OCI-LY7 (cell line): ENCODE data around the gene ADAMTS6. TPM values are rescaled to one million over a fixed set of nuclear protein-coding genes. Genes with fewer than 3 reads are reported as not detected.
"Not testable (repeated sequence)": the region's sequence is repeated elsewhere in the genome, so short reads cannot be mapped to it uniquely, and the experiment has no call there.

Experiments used
- BruUV-seq: library from RNA; stranded (reverse); fragments of 400-500 nt; replicated peaks from 2 replicates; lab custom pipeline; 2021; lab: Mats Ljungman, UMichigan
- CTCF ChIA-PET: fragments of 300-600 bp; sonication (Branson Sonifier 250); formaldehyde crosslinking; loops from one replicate; lab custom pipeline; 2022; ENCODE audit warnings: antibody characterized with exemption; ENCODE audit not compliant: unreplicated experiment; lab: Charles Lee
- POLR2A ChIA-PET: fragments of 300-600 bp; sonication (Branson Sonifier 250); formaldehyde crosslinking; loops from one replicate; lab custom pipeline; 2022; ENCODE audit warnings: antibody characterized with exemption; lab: Charles Lee
- DNase-seq: peaks from one replicate; pipeline ENCODE4 v3.0.0-alpha.2; 2015; ENCODE audit warnings: low spot score
- H2AFZ ChIP-seq: fragments of 200-600 bp; sonication (generic), shearing (Covaris generic); 2 replicates; pipeline ENCODE4 v1.6.1; 2014; ENCODE audit warnings: mild to moderate bottlenecking, antibody characterized with exemption, low read length, moderate library complexity
- H3K27ac ChIP-seq: fragments of 200-600 bp; sonication (generic); 2 replicates; pipeline ENCODE4 v1.5.1; 2014; ENCODE audit warnings: mixed run types, low read depth, mild to moderate bottlenecking, moderate library complexity, low read length, inconsistent platforms; ENCODE audit not compliant: poor library complexity, severe bottlenecking
- H3K36me3 ChIP-seq: fragments of 200-600 bp; sonication (generic); 2 replicates; pipeline ENCODE4 v1.6.1; 2014; ENCODE audit warnings: mild to moderate bottlenecking, antibody characterized with exemption, low read length, moderate library complexity, mixed read lengths; ENCODE audit not compliant: insufficient read depth
- H3K4me1 ChIP-seq: fragments of 200-600 bp; sonication (generic); 2 replicates; pipeline ENCODE4 v1.5.1; 2014; ENCODE audit warnings: mild to moderate bottlenecking, low read length; ENCODE audit not compliant: insufficient read depth, poor library complexity, severe bottlenecking
- H3K4me2 ChIP-seq: fragments of 200-600 bp; sonication (generic); 2 replicates; pipeline ENCODE4 v1.6.1; 2014; ENCODE audit warnings: mild to moderate bottlenecking, low read length
- H3K4me3 ChIP-seq: fragments of 200-600 bp; sonication (generic); 2 replicates; pipeline ENCODE4 v1.5.1; 2014; ENCODE audit warnings: mild to moderate bottlenecking, low read depth, low read length; ENCODE audit not compliant: poor library complexity, severe bottlenecking
- H3K79me2 ChIP-seq: fragments of 200-600 bp; sonication (generic); 2 replicates; pipeline ENCODE4 v1.6.1; 2016; ENCODE audit warnings: low read depth, mild to moderate bottlenecking, low read length, moderate library complexity, mixed read lengths; ENCODE audit not compliant: insufficient read depth
- H3K9me2 ChIP-seq: fragments of 200-600 bp; sonication (generic); 2 replicates; pipeline ENCODE4 v1.6.1; 2016; ENCODE audit warnings: mild to moderate bottlenecking, low read length, mixed read lengths; ENCODE audit not compliant: insufficient read depth
- H3K9me3 ChIP-seq: fragments of 200-600 bp; sonication (generic); 2 replicates; pipeline ENCODE4 v1.6.1; 2014; ENCODE audit warnings: mild to moderate bottlenecking, mixed run types, low read length, mixed read lengths
- H4K20me1 ChIP-seq: fragments of 200-600 bp; sonication (generic); 2 replicates; pipeline ENCODE4 v1.6.1; 2014; ENCODE audit warnings: mild to moderate bottlenecking, antibody characterized with exemption, low read length, moderate library complexity, mixed read lengths; ENCODE audit not compliant: insufficient read depth
- EZH2phosphoT487 ChIP-seq: fragments of 200-600 bp; sonication (generic); IDR thresholded peaks from 2 replicates; pipeline ENCODE4 v1.6.1; 2018; ENCODE audit warnings: low read depth, borderline replicate concordance, mild to moderate bottlenecking, mixed run types, antibody characterized with exemption, low read length, moderate library complexity, mixed read lengths
- intact Hi-C: fragments of 100-400 bp; cut with micrococcal nuclease; formaldehyde crosslinking; loops from one replicate; pipeline ENCODE4 v1.10.0; 2022; ENCODE audit not compliant: unreplicated experiment
- total RNA-seq, 2 experiments: library from RNA; depleted of rRNA in 1 of 2; stranded (reverse); fragments of >200 nt in 1 of 2; shearing (Covaris generic) in 1 of 2; gene quantifications; 2 replicates each; pipeline ENCODE4 v1.2.3, GENCODE V29; 2014 to 2022
- TF ChIP-seq, protein P1 (sequence below): fragments of 200-600 bp; sonication (generic); conservative IDR thresholded peaks from 2 replicates; pipeline ENCODE4 v1.5.1; 2014; ENCODE audit warnings: mild to moderate bottlenecking, antibody characterized with exemption, low read length, moderate library complexity, mixed read lengths

The ADAMTS6 gene
- total RNA-seq, 2 experiments from 2014 or later = 13.9 to 18.1 TPM

DNA sequence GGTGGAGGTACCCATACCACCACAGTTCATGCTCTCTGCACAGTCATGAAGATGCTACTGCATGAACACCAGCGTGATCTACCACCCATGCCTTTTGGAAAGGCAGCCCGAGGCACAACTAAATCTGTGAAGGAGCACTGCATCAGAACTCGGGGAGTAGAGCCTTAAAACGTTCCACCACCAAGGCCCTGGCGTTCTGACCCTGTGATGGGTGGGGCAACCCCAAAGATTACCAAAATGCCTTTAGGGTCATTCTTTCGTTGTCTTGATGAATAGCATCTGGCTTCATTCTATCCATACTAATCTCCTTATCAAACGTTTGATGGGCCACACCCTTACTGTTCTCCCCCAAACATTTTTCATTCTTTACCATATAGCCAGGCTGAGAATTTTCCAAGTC is 97.9 kb downstream of the ADAMTS6 start:
- Histone ChIP-seq H3K9me2 (no peaks in the 10 kb centered on the region), H3K27ac (no peak overlapping the region), H2AFZ (no peak overlapping the region), H4K20me1 (no peaks in the 10 kb centered on the region), H3K79me2 (no peaks in the 10 kb centered on the region), H3K4me1 (peaks cover 3% of the 10 kb centered on the region), H3K4me3 (no peak overlapping the region), H3K9me3 (no peaks in the 10 kb centered on the region), H3K36me3 (no peaks in the 10 kb centered on the region), H3K4me2 (no peak overlapping the region)
- BruUV-seq = no TSS peak
- ChIA-PET CTCF (no interaction called here), POLR2A (interaction anchor here (1.2 kb wide), 1 partner anchor 37 kb away, joined by 4 read pairs; no protein-coding TSS in a partner anchor)
- DNase-seq = no peak
- TF ChIP-seq, protein P1, sequence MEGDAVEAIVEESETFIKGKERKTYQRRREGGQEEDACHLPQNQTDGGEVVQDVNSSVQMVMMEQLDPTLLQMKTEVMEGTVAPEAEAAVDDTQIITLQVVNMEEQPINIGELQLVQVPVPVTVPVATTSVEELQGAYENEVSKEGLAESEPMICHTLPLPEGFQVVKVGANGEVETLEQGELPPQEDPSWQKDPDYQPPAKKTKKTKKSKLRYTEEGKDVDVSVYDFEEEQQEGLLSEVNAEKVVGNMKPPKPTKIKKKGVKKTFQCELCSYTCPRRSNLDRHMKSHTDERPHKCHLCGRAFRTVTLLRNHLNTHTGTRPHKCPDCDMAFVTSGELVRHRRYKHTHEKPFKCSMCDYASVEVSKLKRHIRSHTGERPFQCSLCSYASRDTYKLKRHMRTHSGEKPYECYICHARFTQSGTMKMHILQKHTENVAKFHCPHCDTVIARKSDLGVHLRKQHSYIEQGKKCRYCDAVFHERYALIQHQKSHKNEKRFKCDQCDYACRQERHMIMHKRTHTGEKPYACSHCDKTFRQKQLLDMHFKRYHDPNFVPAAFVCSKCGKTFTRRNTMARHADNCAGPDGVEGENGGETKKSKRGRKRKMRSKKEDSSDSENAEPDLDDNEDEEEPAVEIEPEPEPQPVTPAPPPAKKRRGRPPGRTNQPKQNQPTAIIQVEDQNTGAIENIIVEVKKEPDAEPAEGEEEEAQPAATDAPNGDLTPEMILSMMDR = no peak
- no peak for TF ChIP-seq EZH2phosphoT487
- intact Hi-C loops = no loop called here

GRCh38 chr5:65382582-65382981 is 99.1 kb downstream of the ADAMTS6 start:
- H3K4me1 ChIP-seq = peaks cover 3% of the 10 kb centered on the region
- no peak overlapping the region for H2AFZ ChIP-seq
- no peaks in the 10 kb centered on the region for H4K20me1 ChIP-seq
- no peak overlapping the region for H3K4me2 ChIP-seq
- no peaks in the 10 kb centered on the region for H3K9me3 ChIP-seq
- intact Hi-C loops = no loop called here
- no peak overlapping the region for H3K4me3 ChIP-seq
- H3K9me2 ChIP-seq = no peaks in the 10 kb centered on the region
- no TSS peak for BruUV-seq
- ChIA-PET POLR2A (no interaction called here), CTCF (no interaction called here)
- no peaks in the 10 kb centered on the region for H3K79me2 ChIP-seq
- no peaks in the 10 kb centered on the region for H3K36me3 ChIP-seq
- H3K27ac ChIP-seq = no peak overlapping the region
- TF ChIP-seq, protein P1 = peak; percentile 53; the same call in 1 of the 2 replicates
- TF ChIP-seq EZH2phosphoT487 = no peak
- peak; percentile 18 for DNase-seq

DNA sequence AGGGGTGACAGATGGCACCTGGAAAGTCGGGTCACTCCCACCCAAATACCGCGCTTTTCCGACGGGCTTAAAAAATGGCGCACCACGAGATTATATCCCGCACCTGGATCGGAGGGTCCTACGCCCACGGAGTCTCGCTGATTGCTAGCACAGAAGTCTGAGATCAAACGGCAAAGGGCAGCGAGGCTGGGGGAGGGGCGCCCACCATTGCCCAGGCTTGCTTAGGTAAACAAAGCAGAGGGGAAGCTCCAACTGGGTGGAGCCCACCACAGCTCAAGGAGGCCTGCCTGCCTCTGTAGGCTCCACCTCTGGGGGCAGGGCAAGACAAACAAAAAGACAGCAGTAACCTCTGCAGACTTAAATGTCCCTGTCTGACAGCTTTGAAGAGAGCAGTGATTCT is 111.2 kb downstream of the ADAMTS6 start:
- BruUV-seq, H3K27ac ChIP-seq, H2AFZ ChIP-seq, H3K4me1 ChIP-seq, H3K9me2 ChIP-seq, H3K4me2 ChIP-seq, H3K9me3 ChIP-seq, H3K4me3 ChIP-seq, DNase-seq, intact Hi-C loops, POLR2A ChIA-PET, H4K20me1 ChIP-seq, H3K36me3 ChIP-seq, H3K79me2 ChIP-seq, CTCF ChIA-PET: not testable (repeated sequence)
